IPS-11a (cell line): ENCODE data around the gene IER3IP1.
"Not testable (repeated sequence)": the region's sequence is repeated elsewhere in the genome, so short reads cannot be mapped to it uniquely, and the experiment has no call there.

Source experiments
- H3K4me3 ChIP-seq: one replicate; pipeline ENCODE4 v1.5.1; 2013; ENCODE audit warnings: low read depth, low read length, control low read depth

The IER3IP1 gene

GRCh38 chr18:47160256-47160655 is 15.9 kb downstream of the IER3IP1 start:
- H3K4me3 ChIP-seq: no peak overlapping the region

- not testable (repeated sequence) for H3K4me3 ChIP-seq
Observed at GRCh38 chr18:47158404-47158803, 17.8 kb downstream of the IER3IP1 start.

- H3K4me3 ChIP-seq: no peak overlapping the region
Observed at GRCh38 chr18:47151439-47151838, 24.7 kb downstream of the IER3IP1 start.

GRCh38 chr18:47150824-47151366 is 25.3 kb downstream of the IER3IP1 start:
- H3K4me3 ChIP-seq: peak overlapping the region; percentile 91

GRCh38 chr18:47150029-47150823 is 25.9 kb downstream of the IER3IP1 start, which contains the start of gene HDHD2:
HDHD2 (minus strand) TSS chr18:47150500; CDS start chr18:47136439, 14,061 bp downstream.
- H3K4me3 ChIP-seq: peak within 1 kb of the TSS; percentile 91

- peak overlapping the region; percentile 91 for H3K4me3 ChIP-seq
Observed at GRCh38 chr18:47149457-47150028, 26.6 kb downstream of the IER3IP1 start.

GRCh38 chr18:47146206-47146605 is 30.0 kb downstream of the IER3IP1 start:
- no peak overlapping the region for H3K4me3 ChIP-seq

- no peak overlapping the region for H3K4me3 ChIP-seq
Observed at GRCh38 chr18:47143899-47144485, 32.2 kb downstream of the IER3IP1 start.

- H3K4me3 ChIP-seq: no peak overlapping the region
Observed at GRCh38 chr18:47143153-47143552, 33.0 kb downstream of the IER3IP1 start.

- no peak overlapping the region for H3K4me3 ChIP-seq
Observed at GRCh38 chr18:47141289-47141688, 34.9 kb downstream of the IER3IP1 start.

GRCh38 chr18:47121146-47121545 is 55.0 kb downstream of the IER3IP1 start:
- no peak overlapping the region for H3K4me3 ChIP-seq

GRCh38 chr18:47120428-47120827 is 55.7 kb downstream of the IER3IP1 start:
- H3K4me3 ChIP-seq: no peak overlapping the region

GRCh38 chr18:47118981-47119380 is 57.2 kb downstream of the IER3IP1 start:
- no peak overlapping the region for H3K4me3 ChIP-seq

GRCh38 chr18:47115205-47115604 is 61.0 kb downstream of the IER3IP1 start:
- no peak overlapping the region for H3K4me3 ChIP-seq

- H3K4me3 ChIP-seq: no peak overlapping the region
Observed at GRCh38 chr18:47113796-47114540, 62.2 kb downstream of the IER3IP1 start.

GRCh38 chr18:47110492-47111274 is 65.5 kb downstream of the IER3IP1 start:
- H3K4me3 ChIP-seq: no peak overlapping the region

GRCh38 chr18:47109720-47110119 is 66.4 kb downstream of the IER3IP1 start:
- H3K4me3 ChIP-seq: no peak overlapping the region

- H3K4me3 ChIP-seq: no peak overlapping the region
Observed at GRCh38 chr18:47108998-47109405, 67.2 kb downstream of the IER3IP1 start.

GRCh38 chr18:47108373-47108772 is 67.8 kb downstream of the IER3IP1 start:
- no peak overlapping the region for H3K4me3 ChIP-seq
